ENCODE measurements around the gene RPTN. TPM values are rescaled to one million over a fixed set of nuclear protein-coding genes. Genes with fewer than 3 reads are reported as not detected.

Gene RPTN
- total RNA-seq, 1 donor from 2014 or later: not detected

DNA sequence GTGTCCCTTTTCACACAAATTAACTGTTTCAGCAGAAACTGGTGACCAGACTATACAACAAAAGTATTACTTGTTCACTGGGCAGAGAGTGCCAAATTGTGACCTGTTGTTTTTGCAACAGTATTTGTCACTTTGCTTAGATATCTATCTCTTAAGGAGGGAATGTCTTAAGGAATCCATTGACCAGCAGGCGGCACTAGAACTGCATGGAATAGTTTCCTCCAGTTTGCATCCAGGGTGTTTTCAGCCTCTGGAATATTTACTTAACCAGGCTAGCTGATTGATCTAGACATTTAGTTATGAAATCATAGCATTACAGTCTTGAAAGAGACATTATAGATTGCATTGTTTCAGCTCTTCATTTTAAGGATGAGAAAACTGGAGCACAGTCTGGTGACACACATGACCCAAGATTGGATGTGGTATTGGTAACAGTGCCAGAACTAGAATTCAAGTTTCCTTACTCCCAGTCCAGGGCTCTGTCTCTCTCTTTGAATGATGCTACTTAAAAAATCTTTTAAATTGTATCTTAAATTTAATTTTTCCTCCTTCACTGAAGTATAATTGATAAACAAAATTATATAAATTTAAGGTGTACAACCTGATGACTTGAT is 16.9 kb downstream of the RPTN start:
- no peak for DNase-seq (ENCODE audit: low spot score, unreplicated experiment)
- Mint-ChIP-seq H3K4me3 (ENCODE audit: low read depth) (no peak overlapping the region), H3K27ac (no peak overlapping the region), H3K27me3 (peaks cover 4% of the 10 kb centered on the region), H3K4me1 (ENCODE audit: low read depth) (no peaks in the 10 kb centered on the region), H3K9me3 (ENCODE audit: low read depth) (peaks cover 23% of the 10 kb centered on the region), H3K36me3 (ENCODE audit: insufficient read depth) (no peaks in the 10 kb centered on the region)
- TF ChIP-seq, protein P1, sequence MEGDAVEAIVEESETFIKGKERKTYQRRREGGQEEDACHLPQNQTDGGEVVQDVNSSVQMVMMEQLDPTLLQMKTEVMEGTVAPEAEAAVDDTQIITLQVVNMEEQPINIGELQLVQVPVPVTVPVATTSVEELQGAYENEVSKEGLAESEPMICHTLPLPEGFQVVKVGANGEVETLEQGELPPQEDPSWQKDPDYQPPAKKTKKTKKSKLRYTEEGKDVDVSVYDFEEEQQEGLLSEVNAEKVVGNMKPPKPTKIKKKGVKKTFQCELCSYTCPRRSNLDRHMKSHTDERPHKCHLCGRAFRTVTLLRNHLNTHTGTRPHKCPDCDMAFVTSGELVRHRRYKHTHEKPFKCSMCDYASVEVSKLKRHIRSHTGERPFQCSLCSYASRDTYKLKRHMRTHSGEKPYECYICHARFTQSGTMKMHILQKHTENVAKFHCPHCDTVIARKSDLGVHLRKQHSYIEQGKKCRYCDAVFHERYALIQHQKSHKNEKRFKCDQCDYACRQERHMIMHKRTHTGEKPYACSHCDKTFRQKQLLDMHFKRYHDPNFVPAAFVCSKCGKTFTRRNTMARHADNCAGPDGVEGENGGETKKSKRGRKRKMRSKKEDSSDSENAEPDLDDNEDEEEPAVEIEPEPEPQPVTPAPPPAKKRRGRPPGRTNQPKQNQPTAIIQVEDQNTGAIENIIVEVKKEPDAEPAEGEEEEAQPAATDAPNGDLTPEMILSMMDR (IDR thresholded peaks at IDR 0.05; ENCODE audit: unreplicated experiment): peak; percentile 63

DNA sequence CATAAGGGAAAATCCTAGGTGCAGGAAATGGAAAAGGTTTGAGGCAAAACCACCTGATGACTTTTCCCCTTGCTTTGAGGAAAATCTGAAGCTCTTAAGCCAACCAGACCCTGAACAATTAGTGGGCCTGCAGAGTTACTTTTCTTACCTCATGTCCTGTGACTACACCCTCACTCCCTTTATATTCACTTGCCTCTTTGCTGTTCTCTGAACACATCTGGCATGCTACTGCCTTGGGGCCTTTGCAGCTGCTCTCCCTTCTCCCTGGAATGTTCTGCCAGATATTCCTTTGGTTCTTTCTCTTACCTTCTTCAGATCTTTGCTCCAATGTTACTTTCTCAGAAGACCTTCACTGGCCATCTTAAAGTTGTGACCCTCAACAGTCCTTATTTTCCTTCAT is 21.8 kb downstream of the RPTN start:
- peaks cover 18% of the 10 kb centered on the region for H3K27me3 Mint-ChIP-seq
- peaks cover 7% of the 10 kb centered on the region for H3K9me3 Mint-ChIP-seq (ENCODE audit: low read depth)
- H3K4me3 Mint-ChIP-seq (ENCODE audit: low read depth): no peak overlapping the region
- H3K27ac Mint-ChIP-seq: no peak overlapping the region
- no peaks in the 10 kb centered on the region for H3K36me3 Mint-ChIP-seq (ENCODE audit: insufficient read depth)
- TF ChIP-seq, protein P1 (IDR thresholded peaks at IDR 0.05; ENCODE audit: unreplicated experiment): no peak
- H3K4me1 Mint-ChIP-seq (ENCODE audit: low read depth): no peaks in the 10 kb centered on the region
- DNase-seq (ENCODE audit: low spot score, unreplicated experiment): no peak

DNA sequence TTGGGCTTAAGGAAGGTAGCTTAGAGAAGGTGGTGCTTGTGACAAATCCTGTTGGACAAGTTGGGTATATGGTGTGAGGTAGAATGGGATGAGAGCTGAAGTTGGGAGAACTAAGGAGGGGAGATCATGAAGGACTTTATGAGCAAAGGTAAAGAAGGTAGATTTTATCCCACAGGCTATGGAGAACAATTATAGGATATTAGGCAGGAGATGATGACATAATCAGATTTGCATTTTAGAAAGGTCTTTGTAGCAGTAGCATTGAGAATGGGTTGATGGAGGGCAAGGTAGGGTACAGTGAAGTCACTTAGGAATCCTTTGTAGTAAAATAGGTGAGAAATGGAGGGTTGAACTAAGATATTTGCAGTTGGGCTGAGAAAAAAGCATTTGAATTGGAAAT is 28.8 kb downstream of the RPTN start:
- H3K4me1 Mint-ChIP-seq (ENCODE audit: low read depth): no peaks in the 10 kb centered on the region

DNA sequence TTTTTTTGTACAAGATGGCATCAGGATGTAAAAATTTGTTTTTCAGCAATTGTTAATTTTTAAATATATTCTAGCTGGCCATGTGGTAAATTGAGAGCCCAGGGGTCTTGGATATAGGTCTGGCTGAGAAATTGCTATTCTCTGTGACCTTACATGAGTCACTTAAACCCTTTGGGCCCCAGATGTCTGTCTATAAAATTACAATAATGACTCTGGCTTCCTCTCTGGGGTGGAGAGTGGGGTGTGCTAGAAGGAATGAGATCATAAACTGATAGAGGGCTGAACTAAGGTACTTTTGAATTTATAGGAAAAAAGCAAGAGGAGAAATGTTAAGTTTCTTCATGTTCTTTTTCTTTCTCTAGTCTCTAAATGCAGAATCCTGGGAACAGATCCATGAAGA is 31.4 kb downstream of the RPTN start:
- H3K27ac Mint-ChIP-seq: no peak overlapping the region
- no peaks in the 10 kb centered on the region for H3K36me3 Mint-ChIP-seq (ENCODE audit: insufficient read depth)
- peaks cover 22% of the 10 kb centered on the region for H3K27me3 Mint-ChIP-seq
- no peak for DNase-seq (ENCODE audit: low spot score, unreplicated experiment)
- TF ChIP-seq, protein P1 (IDR thresholded peaks at IDR 0.05; ENCODE audit: unreplicated experiment): no peak
- H3K4me1 Mint-ChIP-seq (ENCODE audit: low read depth): no peaks in the 10 kb centered on the region
- no peak overlapping the region for H3K4me3 Mint-ChIP-seq (ENCODE audit: low read depth)
- peaks cover 11% of the 10 kb centered on the region for H3K9me3 Mint-ChIP-seq (ENCODE audit: low read depth)

More for the DNA sequence above, 28.8 kb downstream of the RPTN start:
- no peak overlapping the region for H3K4me3 Mint-ChIP-seq (ENCODE audit: low read depth)
- H3K27me3 Mint-ChIP-seq: peaks cover 22% of the 10 kb centered on the region
- H3K9me3 Mint-ChIP-seq (ENCODE audit: low read depth): peaks cover 13% of the 10 kb centered on the region
- TF ChIP-seq, protein P1 (IDR thresholded peaks at IDR 0.05; ENCODE audit: unreplicated experiment): no peak
- H3K36me3 Mint-ChIP-seq (ENCODE audit: insufficient read depth): no peaks in the 10 kb centered on the region
- DNase-seq (ENCODE audit: low spot score, unreplicated experiment): no peak
- H3K27ac Mint-ChIP-seq: no peak overlapping the region

DNA sequence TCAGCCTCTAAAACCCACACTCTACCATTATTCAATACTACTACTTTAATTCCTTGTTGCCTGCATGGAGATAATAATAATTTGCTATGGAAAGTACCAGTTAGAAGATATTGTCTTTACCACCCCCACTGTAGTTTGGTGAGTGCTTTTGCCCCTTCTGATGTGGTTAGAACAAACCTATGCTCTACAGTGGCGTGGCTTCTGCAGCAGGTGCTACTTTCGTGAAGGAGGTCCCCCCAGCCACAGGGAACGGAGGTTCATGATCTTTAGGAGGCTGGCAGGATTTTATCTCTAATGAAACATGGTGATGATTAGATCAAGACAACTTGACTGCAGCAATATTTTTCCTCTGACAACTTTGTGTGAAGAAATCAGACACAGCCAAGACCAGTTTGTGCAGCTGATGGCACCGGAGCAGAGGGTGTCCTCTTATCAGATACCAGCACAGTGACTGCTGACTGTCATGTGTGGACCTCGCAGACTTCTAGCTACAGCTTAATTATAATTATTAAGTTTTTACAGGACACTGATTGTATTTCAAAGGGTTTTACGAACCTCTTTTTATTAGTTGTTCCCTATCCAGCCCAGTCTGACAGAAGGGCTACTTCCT is 33.1 kb downstream of the RPTN start:
- Mint-ChIP-seq H3K9me3 (ENCODE audit: low read depth) (peaks cover 11% of the 10 kb centered on the region), H3K4me1 (ENCODE audit: low read depth) (no peaks in the 10 kb centered on the region), H3K27me3 (peaks cover 31% of the 10 kb centered on the region), H3K4me3 (ENCODE audit: low read depth) (no peak overlapping the region), H3K36me3 (ENCODE audit: insufficient read depth) (no peaks in the 10 kb centered on the region), H3K27ac (no peak overlapping the region)
- TF ChIP-seq, protein P1 (IDR thresholded peaks at IDR 0.05; ENCODE audit: unreplicated experiment): no peak
- no peak for DNase-seq (ENCODE audit: low spot score, unreplicated experiment)

Measured in progenitor cell of endocrine pancreas (in vitro differentiated cells).